HG02938 (cell line): ENCODE data around the gene COLEC11.
"Not testable (repeated sequence)": the region's sequence is repeated elsewhere in the genome, so short reads cannot be mapped to it uniquely, and the experiment has no call there.

Experiments used
- ATAC-seq: cut with Tn5 transposase; IDR thresholded peaks from one replicate; pipeline ENCODE4 v1.9.1; 2021; ENCODE audit warnings: mild to moderate bottlenecking, moderate library complexity; ENCODE audit not compliant: unreplicated experiment

The COLEC11 gene

GRCh38 chr2:3622967-3623366, 28.1 kb downstream of the COLEC11 start:
- no peak for ATAC-seq

- ATAC-seq = no peak
These were observed 29.3 kb downstream of the COLEC11 start for GRCh38 chr2:3624059-3624794.

- no peak for ATAC-seq
These were observed 30.3 kb downstream of the COLEC11 start for GRCh38 chr2:3625186-3625585.

GRCh38 chr2:3626118-3626811, 31.4 kb downstream of the COLEC11 start:
- ATAC-seq = no peak

- ATAC-seq = no peak
These were observed 32.0 kb downstream of the COLEC11 start for GRCh38 chr2:3626812-3627499.

GRCh38 chr2:3627500-3628100, 32.7 kb downstream of the COLEC11 start:
- ATAC-seq = no peak

GRCh38 chr2:3628241-3628679, 33.3 kb downstream of the COLEC11 start:
- no peak for ATAC-seq

GRCh38 chr2:3628800-3629199, 33.9 kb downstream of the COLEC11 start:
- no peak for ATAC-seq

- ATAC-seq = no peak
These were observed 35.7 kb downstream of the COLEC11 start for GRCh38 chr2:3630631-3631030.

GRCh38 chr2:3631161-3631850, 36.4 kb downstream of the COLEC11 start:
- ATAC-seq = no peak

GRCh38 chr2:3631851-3632659, 37.1 kb downstream of the COLEC11 start:
- no peak for ATAC-seq

- no peak for ATAC-seq
These were observed 38.4 kb downstream of the COLEC11 start for GRCh38 chr2:3633089-3633981.

- ATAC-seq = no peak
These were observed 39.2 kb downstream of the COLEC11 start for GRCh38 chr2:3633982-3634595.

GRCh38 chr2:3634596-3635121, 39.7 kb downstream of the COLEC11 start:
- no peak for ATAC-seq

GRCh38 chr2:3635171-3635974, 40.5 kb downstream of the COLEC11 start:
- ATAC-seq = no peak

GRCh38 chr2:3635975-3636327, 41.0 kb downstream of the COLEC11 start:
- ATAC-seq = not testable (repeated sequence)

- no peak for ATAC-seq
These were observed 41.8 kb downstream of the COLEC11 start for GRCh38 chr2:3636586-3637310.
